Measurements from ENCODE around the gene CBFA2T2.

Gene CBFA2T2

GRCh38 chr20:33515569-33516216 is 25.8 kb downstream of the CBFA2T2 start:
- H3K4me3 ChIP-seq (replicated peaks; ENCODE audit: low read depth, low read length) = no peak overlapping the region
- TF ChIP-seq CTCF (IDR thresholded peaks at IDR 0.05; ENCODE audit: low read depth, low read length, missing control alignments) = peak; percentile 35
- no peak for DNase-seq (ENCODE audit: extremely low read depth, low read depth)

- H3K4me3 ChIP-seq (replicated peaks; ENCODE audit: low read depth, low read length) = no peak overlapping the region
- DNase-seq (ENCODE audit: extremely low read depth, low read depth) = no peak
- no peak for TF ChIP-seq CTCF (IDR thresholded peaks at IDR 0.05; ENCODE audit: low read depth, low read length, missing control alignments)
Observed at GRCh38 chr20:33516882-33517281, 27.0 kb downstream of the CBFA2T2 start.

- peak; percentile 32 for DNase-seq (ENCODE audit: extremely low read depth, low read depth)
Observed at GRCh38 chr20:33518071-33518470, 28.2 kb downstream of the CBFA2T2 start.

GRCh38 chr20:33521461-33521860 is 31.6 kb downstream of the CBFA2T2 start:
- TF ChIP-seq CTCF (IDR thresholded peaks at IDR 0.05; ENCODE audit: low read depth, low read length, missing control alignments) = no peak
- no peak overlapping the region for H3K4me3 ChIP-seq (replicated peaks; ENCODE audit: low read depth, low read length)
- DNase-seq (ENCODE audit: extremely low read depth, low read depth) = no peak

More at GRCh38 chr20:33518071-33518470, 28.2 kb downstream of the CBFA2T2 start:
- TF ChIP-seq CTCF (IDR thresholded peaks at IDR 0.05; ENCODE audit: low read depth, low read length, missing control alignments) = no peak
- no peak overlapping the region for H3K4me3 ChIP-seq (replicated peaks; ENCODE audit: low read depth, low read length)

GRCh38 chr20:33522256-33522820 is 32.4 kb downstream of the CBFA2T2 start:
- no peak overlapping the region for H3K4me3 ChIP-seq (replicated peaks; ENCODE audit: low read depth, low read length)
- no peak for DNase-seq (ENCODE audit: extremely low read depth, low read depth)
- no peak for TF ChIP-seq CTCF (IDR thresholded peaks at IDR 0.05; ENCODE audit: low read depth, low read length, missing control alignments)

GRCh38 chr20:33524261-33524660 is 34.4 kb downstream of the CBFA2T2 start:
- no peak for TF ChIP-seq CTCF (IDR thresholded peaks at IDR 0.05; ENCODE audit: low read depth, low read length, missing control alignments)
- H3K4me3 ChIP-seq (replicated peaks; ENCODE audit: low read depth, low read length) = no peak overlapping the region
- no peak for DNase-seq (ENCODE audit: extremely low read depth, low read depth)

Data from HFF-Myc (cell line).